Activated CD4-positive, alpha-beta T cell treated with anti-CD3 and anti-CD28 coated beads, Interleukin-2, amount 50 U/mL, for 48 hours (primary cell): ENCODE data around the gene REX1BD.

Experiments used
- DNase-seq, 2 experiments: peaks; one replicate each; pipeline ENCODE4 v3.0.0-alpha.2; 2020

The REX1BD gene

DNA sequence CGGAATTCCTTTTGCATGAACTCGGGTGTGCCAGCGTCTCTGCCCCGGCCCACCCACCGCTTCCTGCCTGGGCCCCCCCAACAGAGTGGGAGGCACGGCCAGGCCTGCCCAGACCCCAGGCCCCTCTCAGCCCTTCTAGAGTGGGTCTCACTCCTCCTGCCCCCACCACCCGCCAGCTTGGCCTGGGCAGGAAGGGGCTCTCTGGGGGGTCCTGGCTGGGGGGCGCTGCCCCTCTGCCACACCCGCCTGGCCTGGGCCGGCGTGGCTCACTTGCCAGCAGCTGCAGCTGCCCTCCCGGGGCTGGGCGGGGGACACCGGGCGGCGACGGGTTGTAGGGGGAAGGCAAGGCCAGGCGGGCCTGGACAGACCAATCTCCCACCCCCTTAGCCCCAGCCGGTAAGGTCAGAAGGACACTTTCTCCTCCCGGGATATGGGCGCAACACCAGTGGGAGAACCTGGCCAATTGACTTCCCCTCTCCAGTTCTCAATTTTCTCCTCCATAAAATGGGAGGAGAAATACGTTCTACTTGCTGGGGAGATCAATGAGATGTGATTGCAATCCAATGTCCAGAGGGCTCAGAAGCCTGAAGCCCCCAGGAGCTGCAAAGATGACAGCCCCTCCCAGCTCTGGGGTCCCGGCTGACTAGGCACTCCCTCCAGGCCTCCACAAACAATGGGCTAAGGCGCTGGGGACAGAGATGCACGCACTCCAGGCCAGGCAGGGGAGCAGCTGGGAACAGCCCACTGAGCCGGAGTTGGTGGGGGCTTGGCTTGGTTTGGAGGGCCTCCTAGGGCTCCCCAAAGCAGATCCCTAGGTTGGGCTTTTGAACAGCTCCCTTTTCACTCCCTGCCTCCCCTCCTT lies 15.6 kb downstream of the REX1BD start:
- no peak for DNase-seq

DNA sequence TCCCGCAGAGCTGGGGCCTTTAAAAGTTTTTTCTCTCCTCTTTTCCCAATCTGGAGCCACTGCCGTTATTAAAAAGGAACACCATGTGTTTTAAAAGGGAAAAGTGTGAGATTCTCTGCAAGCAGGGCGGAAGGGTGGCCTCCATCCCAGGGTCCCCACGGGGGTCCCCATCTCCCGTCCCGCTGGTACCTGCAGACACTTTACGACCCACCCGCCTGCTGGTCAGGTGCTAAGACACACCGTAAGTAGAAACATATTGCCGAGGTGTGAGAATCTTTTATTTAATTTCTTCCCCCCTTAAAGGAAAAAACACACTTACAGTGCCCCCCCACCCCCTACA lies 16.2 kb downstream of the REX1BD start:
- no peak for DNase-seq

DNA sequence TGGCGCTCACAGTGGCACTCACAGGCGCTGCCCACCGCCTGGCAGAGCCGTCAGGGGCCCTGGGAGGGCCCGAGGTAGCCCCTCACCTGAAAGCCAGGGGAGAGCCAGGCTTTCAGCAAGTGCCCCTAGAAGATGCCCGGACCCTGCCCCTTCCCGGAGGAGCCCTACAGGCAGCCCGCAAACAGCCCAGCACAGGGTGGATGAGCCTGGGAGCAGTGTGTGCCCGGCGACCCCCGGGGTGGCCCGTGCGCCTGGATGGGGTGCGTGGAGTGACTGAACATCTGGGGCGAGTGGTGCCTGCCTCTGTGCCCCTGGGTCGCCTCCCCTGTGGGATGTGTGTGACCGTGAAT lies 16.6 kb downstream of the REX1BD start:
- no peak for DNase-seq

- DNase-seq, result no peak
These were observed 17.1 kb downstream of the REX1BD start for GRCh38 chr19:18605546-18606280.

GRCh38 chr19:18606281-18607225 lies 18.0 kb downstream of the REX1BD start, which contains the start of gene CRLF1:
Gene CRLF1, minus strand, starts transcription at chr19:18606799. Its CDS starts 143 bp downstream, at chr19:18606656.
- DNase-seq, result no peak

GRCh38 chr19:18607226-18608101 lies 18.9 kb downstream of the REX1BD start:
- DNase-seq, result no peak

DNA sequence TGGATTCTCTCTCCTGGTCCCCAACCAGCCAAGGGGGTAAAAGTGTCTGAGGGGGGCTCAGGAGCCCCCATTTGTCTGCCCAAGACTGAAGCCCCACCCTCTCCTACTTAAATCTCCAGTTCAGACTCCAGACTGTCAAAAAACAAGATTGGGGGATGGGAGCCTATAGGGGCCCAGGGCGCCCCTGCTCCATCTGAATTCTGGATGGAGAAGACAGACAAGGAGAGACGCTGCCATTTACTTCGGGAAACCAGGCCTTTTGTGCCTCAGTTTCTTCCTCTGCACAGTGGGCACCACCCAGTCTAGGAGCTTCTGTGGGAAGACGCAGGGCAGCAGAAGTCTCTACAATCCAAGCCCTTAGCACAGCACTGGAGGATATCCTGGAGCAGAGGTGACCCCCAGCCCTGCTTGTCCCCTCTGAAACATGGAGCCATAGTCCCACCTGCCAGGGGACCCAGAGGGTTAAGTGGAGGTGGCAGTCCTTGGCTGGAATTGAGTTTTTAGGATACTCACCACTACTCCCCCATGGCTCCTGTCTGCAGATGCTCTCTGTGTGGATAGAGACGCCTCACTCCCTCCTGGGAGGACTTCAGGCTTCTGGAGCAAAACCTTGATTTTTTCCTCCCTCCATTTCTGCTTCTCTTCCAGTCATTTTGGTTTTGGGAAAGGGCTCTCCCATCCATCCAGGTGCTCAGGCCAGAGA lies 19.7 kb downstream of the REX1BD start:
- DNase-seq, result no peak

DNA sequence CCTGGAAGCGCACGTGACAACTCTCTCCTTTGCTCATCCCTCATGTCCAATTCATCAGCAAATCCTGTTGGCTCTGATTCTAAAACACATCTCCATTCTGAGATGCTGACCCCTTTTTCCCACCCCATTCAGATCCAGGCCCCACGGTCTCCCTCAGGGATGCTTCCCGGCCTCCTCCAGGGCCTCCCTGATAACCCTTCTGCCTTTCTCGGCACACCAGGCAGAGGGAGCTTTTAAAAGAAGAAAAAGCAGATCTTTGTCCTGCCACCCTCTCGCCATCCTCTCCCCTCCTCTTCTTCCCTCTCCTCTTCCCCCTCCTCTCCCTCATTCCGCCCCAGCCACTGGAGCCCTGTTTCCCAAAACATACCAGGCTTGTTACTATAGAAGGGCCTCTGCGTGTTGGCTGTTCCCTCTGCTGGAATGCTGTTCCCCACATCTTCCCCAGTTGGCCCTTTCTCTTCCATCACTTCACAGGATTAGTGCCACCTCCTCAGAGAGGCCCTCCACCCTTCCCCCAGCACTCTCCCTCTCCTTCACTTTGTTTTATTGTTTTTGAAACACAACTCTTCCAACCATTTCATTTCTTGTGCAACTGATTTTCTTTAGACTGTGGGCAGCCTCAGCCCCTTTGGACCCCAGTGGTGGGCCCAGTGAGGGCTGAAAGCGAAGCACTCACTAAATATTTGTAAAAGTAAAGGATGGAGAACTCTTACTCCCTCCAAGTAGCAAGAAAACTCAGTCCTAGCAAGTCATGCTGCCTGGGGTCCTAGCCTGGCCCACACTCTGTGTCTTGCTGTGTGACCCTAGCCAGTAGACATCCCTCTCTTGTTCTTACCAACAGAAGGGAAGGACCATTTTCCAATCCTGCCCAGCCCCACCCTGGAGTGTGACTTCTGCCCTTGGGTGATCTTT lies 20.5 kb downstream of the REX1BD start:
- no peak for DNase-seq

GRCh38 chr19:18609717-18610051 lies 21.1 kb downstream of the REX1BD start:
- no peak for DNase-seq

DNA sequence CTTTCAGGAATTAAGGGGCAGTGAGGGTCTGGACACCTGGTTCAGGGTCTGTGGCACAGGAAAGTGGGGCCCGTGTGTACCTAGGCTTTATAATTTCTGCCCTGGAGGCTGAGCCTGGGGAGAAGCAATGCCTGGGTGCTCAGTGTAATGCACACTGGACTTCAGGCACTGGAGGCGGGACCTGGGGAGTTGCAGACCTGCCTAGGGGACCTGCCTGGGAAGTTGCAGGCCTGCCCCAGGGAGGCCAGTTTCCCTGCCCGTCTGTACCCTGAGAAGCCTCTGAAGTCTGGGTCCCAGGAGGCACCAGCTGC lies 21.6 kb downstream of the REX1BD start:
- DNase-seq, result no peak

DNA sequence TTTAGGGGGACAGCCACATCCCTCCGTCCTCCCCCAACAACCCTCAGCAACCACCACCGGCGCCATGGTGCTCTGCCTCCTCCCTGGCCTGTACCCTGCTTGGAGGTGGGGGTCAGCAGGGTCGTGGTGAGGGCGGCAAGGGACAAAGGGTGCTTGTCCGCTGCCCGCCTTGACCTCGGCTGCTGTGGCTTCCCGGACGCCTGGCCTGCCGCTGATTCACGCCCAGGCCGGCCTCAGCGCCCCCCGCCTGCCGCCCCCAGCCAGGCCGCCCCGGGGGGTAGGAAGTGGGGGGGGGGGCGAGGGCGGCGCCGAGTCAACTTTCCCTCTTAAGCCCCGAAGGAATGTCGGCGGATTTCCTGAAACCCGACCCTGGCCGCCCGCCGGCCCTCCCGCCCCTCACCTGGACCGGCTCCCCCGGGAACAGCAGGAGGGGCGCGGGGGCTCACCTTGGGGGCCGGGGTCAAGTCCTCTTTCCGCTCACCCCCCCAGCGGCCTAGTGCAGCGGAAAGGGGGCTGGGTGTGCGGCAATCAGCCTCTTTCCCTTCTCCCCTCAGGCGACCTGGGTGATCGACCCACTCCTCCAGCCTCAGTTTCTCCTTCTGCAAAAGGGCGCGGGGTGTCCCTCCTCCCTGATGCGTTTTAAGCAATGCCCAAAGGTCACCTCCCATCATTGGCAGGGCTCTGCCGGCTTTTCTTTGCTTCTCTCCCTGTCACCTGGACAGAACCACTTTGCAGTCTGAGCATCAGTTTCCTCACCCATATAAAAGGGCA lies 22.1 kb downstream of the REX1BD start:
- no peak for DNase-seq

DNA sequence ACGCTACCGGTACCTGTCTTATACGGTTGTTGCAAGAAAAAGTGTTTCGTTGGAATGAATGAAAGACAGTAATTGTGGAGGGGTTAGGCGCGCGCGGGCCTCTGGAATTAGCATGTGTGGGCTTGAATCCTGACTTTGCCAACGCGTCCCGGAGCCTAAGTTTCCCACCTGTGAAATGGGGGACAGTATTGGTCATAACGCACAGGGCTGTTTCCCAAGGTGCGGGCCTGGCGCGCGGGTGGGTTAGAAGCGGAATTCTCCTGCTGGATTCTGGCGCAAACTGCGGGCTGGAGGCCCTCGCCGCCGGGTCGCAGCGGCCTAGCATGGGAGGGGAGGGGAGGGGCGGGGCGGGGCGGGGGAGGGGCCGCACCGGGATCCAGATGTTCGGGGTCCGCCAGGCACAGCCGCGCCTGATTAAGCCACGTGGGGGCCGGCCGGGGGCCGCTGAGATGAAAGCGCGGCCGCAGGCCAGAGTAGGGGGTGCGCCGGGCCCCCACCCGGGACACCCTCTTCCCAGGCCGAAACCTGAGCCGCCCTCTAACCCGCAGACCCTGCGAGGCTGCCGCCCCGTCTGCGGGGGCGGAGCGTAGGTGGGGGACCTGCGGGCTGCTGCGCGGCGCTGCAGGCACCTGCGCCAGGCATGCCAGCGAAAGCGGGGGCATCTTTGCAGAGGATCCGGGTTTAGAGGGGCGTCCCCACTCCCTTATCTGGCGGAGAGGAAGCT lies 22.9 kb downstream of the REX1BD start:
- no peak for DNase-seq

GRCh38 chr19:18612051-18612771 lies 23.6 kb downstream of the REX1BD start:
- DNase-seq, result no peak

DNA sequence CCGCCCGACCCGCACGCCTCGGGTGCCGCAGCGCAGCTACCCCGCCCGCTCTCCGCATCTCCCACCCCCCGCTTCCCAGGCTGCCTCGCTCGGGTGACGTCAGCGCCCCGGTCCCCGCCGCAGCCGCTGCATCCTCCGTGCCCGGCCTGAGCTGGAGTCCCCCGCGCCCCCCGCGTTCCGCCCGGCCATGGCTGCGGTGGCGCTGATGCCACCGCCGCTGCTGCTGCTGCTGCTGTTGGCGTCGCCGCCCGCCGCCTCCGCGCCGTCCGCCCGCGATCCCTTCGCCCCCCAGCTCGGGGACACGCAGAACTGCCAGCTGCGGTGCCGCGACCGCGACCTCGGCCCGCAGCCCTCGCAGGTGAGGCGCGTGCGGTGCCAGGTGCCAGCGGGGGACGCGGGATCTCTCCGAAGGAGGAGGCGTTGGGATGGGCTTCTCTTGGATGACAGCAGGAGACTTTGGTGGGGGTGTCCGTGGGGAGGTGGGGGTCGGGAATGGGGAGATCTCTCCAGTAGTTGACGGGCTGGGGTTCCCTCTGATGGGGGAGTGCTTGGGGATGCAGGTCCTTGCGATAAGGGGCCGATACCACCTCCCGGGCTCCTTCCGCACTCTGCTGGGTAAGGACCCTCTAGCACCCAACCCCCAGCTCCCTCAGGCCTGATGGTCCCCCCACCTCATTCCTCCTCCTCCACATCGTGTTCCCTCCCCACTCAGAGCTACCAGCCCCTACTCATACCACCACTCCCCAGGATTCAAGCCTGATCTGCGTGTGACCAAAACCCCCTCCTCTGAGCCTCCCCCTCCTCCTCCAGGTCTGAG lies 24.4 kb downstream of the REX1BD start, which contains the start of gene TMEM59L:
Gene TMEM59L (plus strand): TSS at position 99 of the 817 bp plus-strand sequence. CDS start 89 bp downstream, at position 188.
- peak; percentile 33 to 47 for DNase-seq

GRCh38 chr19:18613589-18614234 lies 25.1 kb downstream of the REX1BD start:
- no peak for DNase-seq

GRCh38 chr19:18616023-18616422 lies 27.4 kb downstream of the REX1BD start:
- no peak for DNase-seq

GRCh38 chr19:18617562-18617961 lies 29.0 kb downstream of the REX1BD start:
- DNase-seq, result no peak
